Measurements from ENCODE around the gene GALNT7. TPM values are rescaled to one million over a fixed set of nuclear protein-coding genes. Genes with fewer than 3 reads are reported as not detected.

GALNT7 gene
- polyA plus RNA-seq, 1 of the 3 experiments (the other 2 are of a cell fraction): 14.8 TPM

DNA sequence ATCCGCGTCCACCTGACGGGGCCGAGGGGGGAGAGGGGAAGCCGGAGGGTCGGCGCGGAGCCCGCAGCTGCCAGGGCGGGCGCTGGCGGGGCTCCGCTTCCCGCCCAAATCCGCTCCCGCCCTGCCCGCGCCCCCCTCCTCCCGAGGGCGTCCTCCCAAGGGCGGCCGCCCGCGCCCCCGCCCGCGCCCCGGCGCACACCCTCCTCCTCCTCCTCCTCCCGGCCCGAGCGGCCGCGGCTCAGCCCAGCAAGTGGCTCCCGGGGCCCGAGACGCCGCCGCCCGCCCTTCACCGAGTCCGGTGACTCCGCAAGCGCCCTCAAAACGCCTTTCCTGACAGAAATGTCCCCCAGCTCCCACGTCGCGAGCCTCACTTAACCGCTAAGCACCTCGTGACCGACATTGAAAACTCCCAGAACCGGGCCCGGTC is 165.1 kb downstream of the GALNT7 start:
- Histone ChIP-seq H3K27me3 (ENCODE audit: insufficient read depth) (no peaks in the 10 kb centered on the region), H3K4me3 (ENCODE audit: low read depth in 2 of 2, low read length in 1 of 2) (peak overlapping the region; percentile 90 to 99), H3K36me3 (replicated peaks in 1 of 2; ENCODE audit: control insufficient read depth in 1 of 2, insufficient read depth in 2 of 2, low read length in 1 of 2) (peaks cover 34 to 41% of the 10 kb centered on the region in 2 experiments), H3K9ac (peak overlapping the region; percentile 100), H3K9me3 (no peaks in the 10 kb centered on the region), H3K79me2 (ENCODE audit: insufficient read depth) (peaks cover 60% of the 10 kb centered on the region), H3K9me2 (no peaks in the 10 kb centered on the region), H3K27ac (ENCODE audit: low read depth in 2 of 2, low read length in 1 of 2) (peak overlapping the region; percentile 96 to 98), H2AFZ (ENCODE audit: low read depth) (peak overlapping the region; percentile 64; the same call in 1 of the 2 replicates), H3F3A (replicated peaks; ENCODE audit: insufficient read depth) (peaks cover 41% of the 10 kb centered on the region), H3K4me2 (peak overlapping the region; percentile 90), H3K4me1 (ENCODE audit: control insufficient read depth in 1 of 2, insufficient read depth in 2 of 2, low read depth in 1 of 2, low read length in 1 of 2) (peaks cover 19 to 24% of the 10 kb centered on the region in 2 experiments), H4K20me1 (ENCODE audit: insufficient read depth) (peaks cover 25% of the 10 kb centered on the region)
- TF ChIP-seq FOSL2 (IDR thresholded peaks at IDR 0.05; ENCODE audit: borderline replicate concordance, low read depth) (no peak), RAD21 (IDR thresholded peaks at IDR 0.05; ENCODE audit: low read length) (no peak), YY1 (IDR thresholded peaks at IDR 0.05; ENCODE audit: low read depth) (no peak), RCOR1 (IDR thresholded peaks at IDR 0.05; ENCODE audit: low read length) (no peak), CTCF (IDR thresholded peaks at IDR 0.05) (no peak)
- 1% methylated on average over 29 of the region's 53 CpGs for WGBS (ENCODE audit: low lambda C conversion rate)
- ChIA-PET CTCF (interaction anchor here (1.2 to 5.4 kb wide), 7 partner anchors 15 to 320 kb away, joined by 3 to 37 read pairs (median 4); no protein-coding TSS in a partner anchor), POLR2A (interaction anchor here (0.6 to 5.7 kb wide), 11 partner anchors 12 to 802 kb away, joined by 3 to 69 read pairs (median 4); partner anchors contain the start of gene SAP30)
- peak; percentile 71 for DNase-seq

DNA sequence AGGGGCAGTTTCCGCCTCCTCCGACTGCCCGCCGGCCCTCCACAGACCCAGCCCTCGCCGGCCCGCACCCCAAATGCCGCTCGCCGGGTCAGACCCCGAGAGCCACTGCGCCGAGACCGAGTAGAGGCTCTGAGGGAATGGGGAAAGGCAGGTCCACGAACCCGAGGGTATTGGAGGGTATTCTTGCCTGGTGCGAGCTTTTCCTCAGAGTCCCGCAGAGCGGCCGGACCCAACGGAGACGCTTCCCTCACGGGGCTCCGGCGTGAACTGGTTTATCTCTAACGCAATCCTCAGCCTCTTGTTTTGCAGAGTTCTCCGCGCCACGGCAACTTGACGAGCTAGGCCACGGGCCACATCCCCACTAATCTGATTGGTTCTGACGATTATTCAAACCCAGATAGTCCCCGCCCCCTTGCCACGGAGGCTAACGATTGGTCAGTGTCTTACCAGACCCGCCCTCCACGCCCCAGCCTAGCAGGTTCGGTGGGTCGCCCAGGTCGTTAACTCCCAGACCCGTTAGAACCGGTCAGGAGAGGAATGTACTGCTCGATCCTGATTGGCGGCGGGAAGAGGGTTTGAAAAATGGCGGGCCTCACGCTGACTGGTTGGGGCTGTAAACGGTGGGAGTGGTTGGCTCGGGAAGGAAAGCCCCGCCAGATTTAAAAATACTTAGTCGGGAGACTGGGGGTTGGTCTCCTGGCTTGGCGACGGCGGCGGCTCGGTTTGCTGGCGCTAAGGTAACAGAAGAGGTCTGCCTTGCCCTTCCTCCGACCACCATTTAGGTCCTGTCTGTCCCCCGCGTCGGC is 165.7 kb downstream of the GALNT7 start, which contains the start of gene HMGB2:
Gene HMGB2, minus strand, starts transcription at position 274 of the 806 bp plus-strand sequence. CDS start 709 bp downstream, outside the sequence.
- Histone ChIP-seq H3K27ac (ENCODE audit: low read depth in 2 of 2, low read length in 1 of 2) (peak within 1 kb of the TSS; percentile 96 to 98), H3K9ac (peak within 1 kb of the TSS; percentile 100), H3K9me2 (no peaks in the 10 kb centered on the region), H3K4me1 (ENCODE audit: control insufficient read depth in 1 of 2, insufficient read depth in 2 of 2, low read depth in 1 of 2, low read length in 1 of 2) (peaks cover 19 to 24% of the 10 kb centered on the region in 2 experiments), H3K9me3 (no peaks in the 10 kb centered on the region), H3K4me2 (peak within 1 kb of the TSS; percentile 91), H3K79me2 (ENCODE audit: insufficient read depth) (peaks cover 56% of the 10 kb centered on the region), H3K36me3 (replicated peaks in 1 of 2; ENCODE audit: control insufficient read depth in 1 of 2, insufficient read depth in 2 of 2, low read length in 1 of 2) (peaks cover 30 to 35% of the 10 kb centered on the region in 2 experiments), H2AFZ (ENCODE audit: low read depth) (peak within 1 kb of the TSS; percentile 95), H3F3A (replicated peaks; ENCODE audit: insufficient read depth) (peaks cover 36% of the 10 kb centered on the region), H3K27me3 (ENCODE audit: insufficient read depth) (no peaks in the 10 kb centered on the region), H3K4me3 (ENCODE audit: low read depth in 2 of 2, low read length in 1 of 2) (peak within 1 kb of the TSS; percentile 96 to 99), H4K20me1 (ENCODE audit: insufficient read depth) (peaks cover 25% of the 10 kb centered on the region)
- 1% methylated on average over 32 of the region's 61 CpGs for WGBS (ENCODE audit: low lambda C conversion rate)
- DNase-seq: peak; percentile 97
- CTCF ChIA-PET: interaction anchor here (0.7 to 2.0 kb wide), 8 partner anchors 12 to 321 kb away, joined by 3 to 9 read pairs (median 4); no protein-coding TSS in a partner anchor
- POLR2A ChIA-PET: interaction anchor here (0.6 to 5.7 kb wide), 16 partner anchors 11 to 802 kb away, joined by 3 to 69 read pairs (median 4); partner anchors contain the start of gene SAP30
- no peak for TF ChIP-seq USF2 (IDR thresholded peaks at IDR 0.05; ENCODE audit: borderline replicate concordance, low read depth, low read length)
- peak; percentile 64 for TF ChIP-seq CHD2 (IDR thresholded peaks at IDR 0.05; ENCODE audit: low read length, partially characterized antibody)
- TF ChIP-seq, protein P1, sequence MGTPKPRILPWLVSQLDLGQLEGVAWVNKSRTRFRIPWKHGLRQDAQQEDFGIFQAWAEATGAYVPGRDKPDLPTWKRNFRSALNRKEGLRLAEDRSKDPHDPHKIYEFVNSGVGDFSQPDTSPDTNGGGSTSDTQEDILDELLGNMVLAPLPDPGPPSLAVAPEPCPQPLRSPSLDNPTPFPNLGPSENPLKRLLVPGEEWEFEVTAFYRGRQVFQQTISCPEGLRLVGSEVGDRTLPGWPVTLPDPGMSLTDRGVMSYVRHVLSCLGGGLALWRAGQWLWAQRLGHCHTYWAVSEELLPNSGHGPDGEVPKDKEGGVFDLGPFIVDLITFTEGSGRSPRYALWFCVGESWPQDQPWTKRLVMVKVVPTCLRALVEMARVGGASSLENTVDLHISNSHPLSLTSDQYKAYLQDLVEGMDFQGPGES (IDR thresholded peaks at IDR 0.05; ENCODE audit: low read depth, low read length): peak; percentile 56
- peak; percentile 87 for TF ChIP-seq SIN3A (IDR thresholded peaks at IDR 0.05; ENCODE audit: borderline replicate concordance, low read depth, low read length)
- TF ChIP-seq, protein P2, sequence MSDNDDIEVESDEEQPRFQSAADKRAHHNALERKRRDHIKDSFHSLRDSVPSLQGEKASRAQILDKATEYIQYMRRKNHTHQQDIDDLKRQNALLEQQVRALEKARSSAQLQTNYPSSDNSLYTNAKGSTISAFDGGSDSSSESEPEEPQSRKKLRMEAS (IDR thresholded peaks at IDR 0.05; ENCODE audit: low read depth): peak; percentile 36; the same call in 1 of the 2 replicates
- peak; percentile 71 for TF ChIP-seq GATA2 (CRISPR knock-in tag; IDR thresholded peaks at IDR 0.05)
- no peak for TF ChIP-seq FOSL2 (IDR thresholded peaks at IDR 0.05; ENCODE audit: borderline replicate concordance, low read depth)
- TF ChIP-seq POLR2AphosphoS5 (IDR thresholded peaks at IDR 0.05; ENCODE audit: low read depth, low read length): peak; percentile 99
- TF ChIP-seq RFX5 (IDR thresholded peaks at IDR 0.05; ENCODE audit: low read length): peak; percentile 81
- peak; percentile 38; the same call in 1 of the 2 replicates for TF ChIP-seq FOXJ3 (CRISPR knock-in tag; IDR thresholded peaks at IDR 0.05)
- TF ChIP-seq FOXM1 (IDR thresholded peaks at IDR 0.05; ENCODE audit: low read depth): peak; percentile 99
- peak; percentile 34 for TF ChIP-seq MXI1 (IDR thresholded peaks at IDR 0.05; ENCODE audit: low read depth, low read length)
- TF ChIP-seq RCOR1 (IDR thresholded peaks at IDR 0.05; ENCODE audit: low read length): peak; percentile 52
